HepG2 (cell line): Measurements from ENCODE around the gene ATP8A2. TPM values are rescaled to one million over a fixed set of nuclear protein-coding genes. Genes with fewer than 3 reads are reported as not detected.

Experiments
- ATAC-seq: fragments of 200-7000 bp; cut with Tn5 transposase; 3 replicates; pipeline ENCODE4 v1.9.1; 2020; ENCODE audit warnings: mild to moderate bottlenecking, moderate library complexity
- BruUV-seq: library from RNA; stranded (reverse); fragments of 400-500 nt; replicated peaks from 2 replicates; lab custom pipeline; 2021; lab: Mats Ljungman, UMichigan
- CTCF ChIA-PET: fragments of 300-600 bp; formaldehyde crosslinking; extraction: SDS; loops from one replicate; lab custom pipeline; 2021; ENCODE audit warnings: low total read pairs, inconsistent platforms, low intra/inter-chr PET ratio; lab: Yijun Ruan, JAX
- POLR2A ChIA-PET: fragments of 350-600 bp; sonication (Branson Sonifier 250); formaldehyde crosslinking; loops from one replicate; lab custom pipeline; 2020; ENCODE audit warnings: antibody characterized with exemption, inconsistent platforms; lab: Yijun Ruan, JAX
- DNase-seq: peaks from one replicate; pipeline ENCODE4 v3.0.0-alpha.2; 2015; ENCODE audit warnings: low spot score
- FAIRE-seq: peaks from 3 replicates; lab custom pipeline; 2011; peaks lifted over from hg19 to GRCh38; lab: Jason Lieb, UNC
- H2AFZ ChIP-seq: one replicate; pipeline ENCODE4 v1.6.1; 2011; ENCODE audit warnings: low read length, inconsistent platforms
- H3K27ac ChIP-seq: fragments of 300-600 bp; 3 replicates; pipeline ENCODE4 v1.8.0; 2011; ENCODE audit warnings: mixed run types, mild to moderate bottlenecking, mixed read lengths, low read length, inconsistent platforms; ENCODE audit not compliant: insufficient read depth; ENCODE audit errors: extremely low read length
- H3K27me3 ChIP-seq, 2 experiments: fragments of 200-600 bp in 1 of 2; 2 replicates in 1 of 2; 3 replicates in 1 of 2; pipeline versions ENCODE4 v1.6.0 to v1.8.0; 2011; ENCODE audit warnings: low read length in 2 of 2, mild to moderate bottlenecking in 2 of 2, moderate library complexity in 2 of 2, inconsistent platforms in 1 of 2; ENCODE audit not compliant: insufficient read depth in 2 of 2, control insufficient read depth in 1 of 2
- H3K36me3 ChIP-seq, 2 experiments: fragments of 200-600 bp in 1 of 2; replicated peaks in 1 of 2; 2 replicates in 1 of 2; 3 replicates in 1 of 2; pipeline versions ENCODE4 v1.5.1 to v1.8.0; 2011; ENCODE audit warnings: low read length in 2 of 2, inconsistent platforms in 1 of 2; ENCODE audit not compliant: insufficient read depth in 2 of 2, control insufficient read depth in 1 of 2
- H3K4me1 ChIP-seq: 2 replicates; pipeline ENCODE4 v1.5.1; 2012; ENCODE audit warnings: low read length, inconsistent platforms; ENCODE audit not compliant: insufficient read depth
- H3K4me2 ChIP-seq: 2 replicates; pipeline ENCODE4 v1.6.0; 2011; ENCODE audit warnings: low read depth, low read length, inconsistent platforms
- H3K4me3 ChIP-seq, 3 experiments: fragments of 200-600 bp in 1 of 3; sonication (generic), shearing (Covaris generic) in 1 of 3; replicated peaks in 1 of 3; 2 replicates each; pipeline ENCODE4 v1.5.1; 2011 to 2016; ENCODE audit warnings: low read length in 3 of 3, inconsistent platforms in 2 of 3, low read depth in 2 of 3, mild to moderate bottlenecking in 2 of 3, control low read depth in 1 of 3, mixed read lengths in 1 of 3; ENCODE audit not compliant: insufficient read depth in 1 of 3
- H3K79me2 ChIP-seq: one replicate; pipeline ENCODE4 v1.6.1; 2011; ENCODE audit warnings: low read length, inconsistent platforms; ENCODE audit not compliant: insufficient read depth
- H3K9ac ChIP-seq: 2 replicates; pipeline ENCODE4 v1.6.0; 2011; ENCODE audit warnings: mild to moderate bottlenecking, low read depth, low read length, inconsistent platforms; ENCODE audit not compliant: insufficient read depth
- H3K9me3 ChIP-seq: 2 replicates; pipeline ENCODE4 v1.5.1; 2012; ENCODE audit warnings: mild to moderate bottlenecking, low read length
- H4K20me1 ChIP-seq: 2 replicates; pipeline ENCODE4 v1.6.0; 2011; ENCODE audit warnings: inconsistent platforms, mild to moderate bottlenecking, low read length, moderate library complexity; ENCODE audit not compliant: insufficient read depth
- ATAD3A ChIP-seq: sonication (generic); formaldehyde crosslinking; IDR thresholded peaks from 2 replicates; pipeline ENCODE4 v1.4.0; 2020; ENCODE audit warnings: missing genetic modification reagents
- CEBPB ChIP-seq: IDR thresholded peaks from 2 replicates; pipeline ENCODE4 v1.6.1; 2011; ENCODE audit warnings: low read depth, low read length, improper control_type of control experiment, borderline replicate concordance
- REL ChIP-seq: sonication (generic); formaldehyde crosslinking; conservative IDR thresholded peaks from 2 replicates; pipeline ENCODE4 v1.8.0; 2022; ENCODE audit warnings: mild to moderate bottlenecking, missing genetic modification reagents, moderate library complexity
- TBX2 ChIP-seq: sonication (generic); formaldehyde crosslinking; IDR thresholded peaks from 2 replicates; pipeline ENCODE4 v1.5.0; 2020; ENCODE audit warnings: missing genetic modification reagents, mild to moderate bottlenecking, borderline replicate concordance
- ZC3H13 ChIP-seq: sonication (generic); formaldehyde crosslinking; IDR thresholded peaks from 2 replicates; pipeline ENCODE4 v1.8.1; 2023; ENCODE audit warnings: mild to moderate bottlenecking, missing genetic modification reagents, moderate library complexity
- ZFP36L2 ChIP-seq: sonication (generic); formaldehyde crosslinking; IDR thresholded peaks from 2 replicates; pipeline ENCODE4 v1.4.0; 2020; ENCODE audit warnings: missing genetic modification reagents
- ZNF232 ChIP-seq: sonication (generic); formaldehyde crosslinking; IDR thresholded peaks from 2 replicates; pipeline ENCODE4 v1.4.0; 2020; ENCODE audit warnings: missing genetic modification reagents, borderline replicate concordance
- ZNF335 ChIP-seq: sonication (generic); formaldehyde crosslinking; IDR thresholded peaks from 2 replicates; pipeline ENCODE4 v1.4.0; 2020; ENCODE audit warnings: missing genetic modification reagents
- WGBS: methylation state at CpG from one replicate; pipeline ENCODE4 v1.1.6; 2017; ENCODE audit warnings: low lambda C conversion rate; 5-methylcytosine and 5-hydroxymethylcytosine counted together
- in situ Hi-C: cut with HindIII; loops from 2 replicates; pipeline ENCODE4 v1.10.0; 2017; ENCODE audit warnings: low pct_unique_long_range_greater_than_20kb; ENCODE audit not compliant: extremely low pct_ligation_motif_present
- intact Hi-C: fragments of 100-400 bp; cut with micrococcal nuclease; formaldehyde crosslinking; loops from one replicate; pipeline ENCODE4 v1.10.0; 2022; ENCODE audit not compliant: unreplicated experiment
- polyA plus RNA-seq, 8 experiments: library from polyadenylated mRNA; depleted of rRNA in 3 of 8; stranded (reverse) in 7 of 8; unstranded in 1 of 8; fragments of >200 nt; fragmentation: Illumina TruSeq in 4 of 8; extraction: Trizol in 4 of 8; gene quantifications; 2 replicates each; pipeline versions ENCODE4 v1.2.1 to v1.2.3, GENCODE V29; 2011 to 2016; ENCODE audit warnings: low read depth in 4 of 8, missing spikeins in 1 of 8, mixed read lengths in 1 of 8; ENCODE audit not compliant: insufficient read depth in 1 of 8
- total RNA-seq, 5 experiments: library from RNA; depleted of rRNA; stranded (reverse); fragments of >200 nt; fragmentation: Illumina TruSeq; extraction: Trizol; gene quantifications; 2 replicates each; pipeline ENCODE4 v1.2.3, GENCODE V29; 2016; ENCODE audit warnings: low read depth in 1 of 5
- TF ChIP-seq, protein P1 (sequence below): sonication (generic); formaldehyde crosslinking; IDR thresholded peaks from 2 replicates; pipeline ENCODE4 v1.5.0; 2020; ENCODE audit warnings: mild to moderate bottlenecking, missing genetic modification reagents, borderline replicate concordance

The ATP8A2 gene
- total and polyA plus RNA-seq, 2 of the 13 experiments (the other 11 are each of a cell fraction or from before 2014, with no cell fraction given), result 0.09 TPM; not detected in 1

GRCh38 chr13:25380741-25381324 is 9.1 kb downstream of the ATP8A2 start (continued):
- TF ChIP-seq, protein P1, sequence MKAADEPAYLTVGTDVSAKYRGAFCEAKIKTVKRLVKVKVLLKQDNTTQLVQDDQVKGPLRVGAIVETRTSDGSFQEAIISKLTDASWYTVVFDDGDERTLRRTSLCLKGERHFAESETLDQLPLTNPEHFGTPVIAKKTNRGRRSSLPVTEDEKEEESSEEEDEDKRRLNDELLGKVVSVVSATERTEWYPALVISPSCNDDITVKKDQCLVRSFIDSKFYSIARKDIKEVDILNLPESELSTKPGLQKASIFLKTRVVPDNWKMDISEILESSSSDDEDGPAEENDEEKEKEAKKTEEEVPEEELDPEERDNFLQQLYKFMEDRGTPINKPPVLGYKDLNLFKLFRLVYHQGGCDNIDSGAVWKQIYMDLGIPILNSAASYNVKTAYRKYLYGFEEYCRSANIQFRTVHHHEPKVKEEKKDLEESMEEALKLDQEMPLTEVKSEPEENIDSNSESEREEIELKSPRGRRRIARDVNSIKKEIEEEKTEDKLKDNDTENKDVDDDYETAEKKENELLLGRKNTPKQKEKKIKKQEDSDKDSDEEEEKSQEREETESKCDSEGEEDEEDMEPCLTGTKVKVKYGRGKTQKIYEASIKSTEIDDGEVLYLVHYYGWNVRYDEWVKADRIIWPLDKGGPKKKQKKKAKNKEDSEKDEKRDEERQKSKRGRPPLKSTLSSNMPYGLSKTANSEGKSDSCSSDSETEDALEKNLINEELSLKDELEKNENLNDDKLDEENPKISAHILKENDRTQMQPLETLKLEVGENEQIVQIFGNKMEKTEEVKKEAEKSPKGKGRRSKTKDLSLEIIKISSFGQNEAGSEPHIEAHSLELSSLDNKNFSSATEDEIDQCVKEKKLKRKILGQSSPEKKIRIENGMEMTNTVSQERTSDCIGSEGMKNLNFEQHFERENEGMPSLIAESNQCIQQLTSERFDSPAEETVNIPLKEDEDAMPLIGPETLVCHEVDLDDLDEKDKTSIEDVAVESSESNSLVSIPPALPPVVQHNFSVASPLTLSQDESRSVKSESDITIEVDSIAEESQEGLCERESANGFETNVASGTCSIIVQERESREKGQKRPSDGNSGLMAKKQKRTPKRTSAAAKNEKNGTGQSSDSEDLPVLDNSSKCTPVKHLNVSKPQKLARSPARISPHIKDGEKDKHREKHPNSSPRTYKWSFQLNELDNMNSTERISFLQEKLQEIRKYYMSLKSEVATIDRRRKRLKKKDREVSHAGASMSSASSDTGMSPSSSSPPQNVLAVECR (CRISPR knock-in tag), result no peak
- TF ChIP-seq ZFP36L2 (CRISPR knock-in tag) (no peak), ATAD3A (CRISPR knock-in tag) (no peak), ZNF232 (CRISPR knock-in tag) (no peak), ZC3H13 (CRISPR knock-in tag) (no peak), REL (no peak), TBX2 (CRISPR knock-in tag) (no peak)

- Histone ChIP-seq H3K9me3 (no peaks in the 10 kb centered on the region), H3K36me3 (no peaks in the 10 kb centered on the region), H3K4me1 (no peaks in the 10 kb centered on the region), H3K27ac (no peak overlapping the region), H4K20me1 (no peaks in the 10 kb centered on the region), H3K4me2 (no peak overlapping the region), H3K79me2 (no peaks in the 10 kb centered on the region), H3K9ac (no peak overlapping the region), H2AFZ (no peak overlapping the region), H3K27me3 (peaks cover 0 to 14% of the 10 kb centered on the region in 2 experiments; a peak in 2 of 5 replicates), H3K4me3 (no peak overlapping the region)
- intact Hi-C loops (no loop called here), in situ Hi-C loops (no loop called here)
- TF ChIP-seq CEBPB (0 out of 2 replicates have a peak, but pooled peaks have one; percentile 12), ZNF335 (no peak)
- ATAC-seq (no peak), FAIRE-seq (no peak), DNase-seq (no peak)
- BruUV-seq, result no TSS peak
- POLR2A ChIA-PET, result no interaction called here
- CTCF ChIA-PET, result no interaction called here
- 11% methylated on average over 4 of the region's 4 CpGs for WGBS
Observed at GRCh38 chr13:25384758-25385410, 13.1 kb downstream of the ATP8A2 start.
